Prostate gland (tissue), 2 donors: ENCODE measurements around the gene CCDC28B. TPM values are rescaled to one million over a fixed set of nuclear protein-coding genes. Genes with fewer than 3 reads are reported as not detected.
A peak's percentile ranks its signal among the peaks of the same experiment; 100 is the strongest.

Experiments used
- DNase-seq: peaks from one replicate; pipeline ENCODE4 v3.0.0-alpha.2; 2019; ENCODE audit warnings: low spot score
- H3K27ac ChIP-seq, 2 donors: fragments of 200-600 bp; sonication (generic); 2 replicates each; pipeline ENCODE4 v1.5.1; 2017 to 2019
- H3K27me3 ChIP-seq: fragments of 200-600 bp; sonication (generic); replicated peaks from 2 replicates; pipeline ENCODE4 v1.5.1; 2019; ENCODE audit not compliant: insufficient read depth
- H3K36me3 ChIP-seq, 2 donors: fragments of 200-600 bp; sonication (generic); 1 replicate in 1 of 2; 2 replicates in 1 of 2; pipeline versions ENCODE4 v1.5.1 to v1.8.1; 2017 to 2019
- H3K4me1 ChIP-seq: fragments of 200-600 bp; sonication (generic); replicated peaks from 2 replicates; pipeline ENCODE4 v1.5.1; 2019
- H3K4me3 ChIP-seq, 2 donors: fragments of 200-600 bp; sonication (generic); 2 replicates each; pipeline ENCODE4 v1.5.1; 2017 to 2019
- H3K9me3 ChIP-seq: fragments of 200-600 bp; sonication (generic); 2 replicates; pipeline ENCODE4 v1.5.1; 2017
- CTCF ChIP-seq, 4 experiments: fragments of 200-600 bp in 2 of 4; fragments of 450-650 bp in 2 of 4; sonication (generic) in 2 of 4; IDR thresholded peaks; 1 replicate in 3 of 4; 2 replicates in 1 of 4; pipeline ENCODE4 v1.5.1; 2016 to 2019; ENCODE audit warnings: antibody characterized with exemption in 4 of 4, mild to moderate bottlenecking in 2 of 4, moderate library complexity in 2 of 4
- POLR2A ChIP-seq: fragments of 450-650 bp; IDR thresholded peaks from one replicate; pipeline ENCODE4 v1.6.1; 2016; ENCODE audit warnings: antibody characterized with exemption, mild to moderate bottlenecking
- POLR2AphosphoS5 ChIP-seq: sonication (generic); formaldehyde crosslinking; IDR thresholded peaks from one replicate; pipeline ENCODE4 v1.6.1; 2017; ENCODE audit warnings: antibody characterized with exemption
- whole genome bisulfite sequencing: methylation state at CpG from one replicate; pipeline ENCODE4 v1.1.5; 2018; 5-methylcytosine and 5-hydroxymethylcytosine counted together
- intact Hi-C: fragments of 100-400 bp; cut with DNase I; formaldehyde crosslinking; loops from one replicate; pipeline ENCODE4 v1.14.2; 2022
- total RNA-seq, 2 donors: library from RNA; depleted of rRNA; stranded (reverse); fragments of >200 nt; gene quantifications; one replicate each; pipeline ENCODE4 v1.1.0, GENCODE V29; 2016

CCDC28B gene
- total RNA-seq, 2 donors from 2014 or later, result 2.9 to 85.5 TPM

- peak; percentile 76 for DNase-seq
- peak overlapping the region; percentile 76 to 81 for H3K27ac ChIP-seq
- H3K4me1 ChIP-seq, result no peaks in the 10 kb centered on the region
- H3K9me3 ChIP-seq, result no peaks in the 10 kb centered on the region
- H3K36me3 ChIP-seq, result no peaks in the 10 kb centered on the region
- intact Hi-C loops, result loop anchor here (5.0 kb wide), 2 partner anchors 58 to 112 kb away; no protein-coding TSS in a partner anchor
- H3K4me3 ChIP-seq, result peak overlapping the region; percentile 36 to 52
- TF ChIP-seq POLR2AphosphoS5 (peak; percentile 81), CTCF (IDR thresholded peaks at IDR 0.05) (peak in 2 of 4 experiments; percentile 28 to 50), POLR2A (peak; percentile 90)
- WGBS, result 2% methylated on average over 57 of the region's 62 CpGs
- H3K27me3 ChIP-seq, result no peaks in the 10 kb centered on the region
These were observed 40.0 kb downstream of the CCDC28B start for GRCh38 chr1:32240140-32240951.

GRCh38 chr1:32241001-32241763 lies 40.8 kb downstream of the CCDC28B start:
- 2% methylated on average over 38 of the region's 55 CpGs for WGBS
- Histone ChIP-seq H3K9me3 (no peaks in the 10 kb centered on the region), H3K4me3 (peak overlapping the region; percentile 36 to 52), H3K27me3 (no peaks in the 10 kb centered on the region), H3K4me1 (no peaks in the 10 kb centered on the region), H3K36me3 (no peaks in the 10 kb centered on the region), H3K27ac (peak overlapping the region; percentile 76 to 81)
- intact Hi-C loops, result loop anchor here (5.0 kb wide), 2 partner anchors 59 to 111 kb away; no protein-coding TSS in a partner anchor
- DNase-seq, result peak; percentile 41
- TF ChIP-seq CTCF (IDR thresholded peaks at IDR 0.05) (peak in 1 of 4 experiments; percentile 21), POLR2AphosphoS5 (no peak), POLR2A (peak; percentile 39)

DNA sequence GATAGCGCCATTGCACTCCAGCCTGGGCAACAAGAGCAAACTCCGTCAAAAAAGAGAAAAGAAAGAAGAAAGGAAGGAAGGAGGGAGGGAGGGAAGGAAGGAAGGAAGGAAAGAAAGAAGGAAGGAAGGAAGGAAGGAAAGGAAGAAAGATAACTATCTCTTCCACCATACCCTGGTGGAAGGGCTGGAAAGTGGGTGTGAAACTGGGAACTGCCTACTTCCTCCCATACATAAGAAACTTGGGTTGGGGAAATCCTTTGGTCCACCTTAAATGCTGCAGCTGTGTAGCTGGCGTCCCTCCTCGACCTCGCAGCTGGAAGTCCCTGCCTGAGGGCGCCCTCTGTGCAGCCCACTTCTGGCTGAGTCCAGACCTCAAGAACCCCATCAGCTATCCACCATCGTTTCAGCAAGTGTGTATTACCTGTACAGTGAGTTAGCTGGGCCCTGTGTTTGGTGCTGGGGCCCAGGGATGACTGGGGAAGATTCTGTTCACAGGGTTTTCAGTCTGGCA lies 42.0 kb downstream of the CCDC28B start:
- H3K4me1 ChIP-seq, result no peaks in the 10 kb centered on the region
- no peak for DNase-seq
- intact Hi-C loops, result loop anchor here (5.0 kb wide), 2 partner anchors 60 to 110 kb away; no protein-coding TSS in a partner anchor

DNA sequence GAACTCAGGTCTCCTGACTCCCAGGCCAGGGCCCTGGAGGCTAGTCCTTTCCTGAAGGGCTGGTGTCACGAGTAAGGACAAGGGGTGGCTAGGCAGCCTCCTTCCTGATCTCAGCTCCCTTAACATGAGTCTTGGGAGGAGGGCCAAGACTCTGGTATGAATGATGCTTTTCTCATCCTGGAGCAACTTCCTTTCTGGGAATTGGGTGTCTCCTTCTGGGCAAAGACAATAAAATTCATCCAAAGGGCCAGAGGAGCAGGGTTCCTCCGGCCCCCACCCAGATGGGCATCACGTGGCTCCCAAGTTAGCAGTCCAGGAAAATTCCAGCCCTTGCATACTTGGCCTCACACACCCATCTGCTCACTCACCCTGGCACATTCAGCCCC lies 46.5 kb downstream of the CCDC28B start, which contains the start of gene FAM167B:
Gene FAM167B (plus strand): TSS at position 335 of the 386 bp plus-strand sequence. CDS start 200 bp downstream, outside the sequence.
- intact Hi-C loops, result no loop called here
- H3K36me3 ChIP-seq, result no peaks in the 10 kb centered on the region
- no peaks in the 10 kb centered on the region for H3K9me3 ChIP-seq
- no peaks in the 10 kb centered on the region for H3K27me3 ChIP-seq
- no peaks in the 10 kb centered on the region for H3K4me1 ChIP-seq
- WGBS, result 54% methylated on average over 3 of the region's 3 CpGs
- no peak within 1 kb of the TSS for H3K4me3 ChIP-seq
- peak within 1 kb of the TSS; percentile 22 to 48 for H3K27ac ChIP-seq
- no peak for DNase-seq
- TF ChIP-seq CTCF (IDR thresholded peaks at IDR 0.05) (no peak), POLR2AphosphoS5 (peak; percentile 51)

More for the DNA sequence above, 42.0 kb downstream of the CCDC28B start:
- no peaks in the 10 kb centered on the region for H3K36me3 ChIP-seq
- WGBS, result 43% methylated on average over 7 of the region's 7 CpGs
- no peak for TF ChIP-seq CTCF (IDR thresholded peaks at IDR 0.05)
- TF ChIP-seq POLR2A, result no peak
- no peak for TF ChIP-seq POLR2AphosphoS5
- no peak overlapping the region for H3K4me3 ChIP-seq
- no peaks in the 10 kb centered on the region for H3K27me3 ChIP-seq
- no peak overlapping the region for H3K27ac ChIP-seq
- no peaks in the 10 kb centered on the region for H3K9me3 ChIP-seq
